Hematopoietic multipotent progenitor cell treated with erythropoietin and hydrocortisone succinate and interleukin-3 and kit ligand, for 15 days (in vitro differentiated cells): ENCODE data around the gene CANT1.
"Not testable (repeated sequence)": the region's sequence is repeated elsewhere in the genome, so short reads cannot be mapped to it uniquely, and the experiment has no call there.

Experiments
- DNase-seq: peaks from one replicate; pipeline ENCODE4 v3.0.0-alpha.2; 2015; ENCODE audit warnings: low spot score

The CANT1 gene

GRCh38 chr17:78977681-78977943 lies 32.0 kb downstream of the CANT1 start:
- no peak for DNase-seq

DNA sequence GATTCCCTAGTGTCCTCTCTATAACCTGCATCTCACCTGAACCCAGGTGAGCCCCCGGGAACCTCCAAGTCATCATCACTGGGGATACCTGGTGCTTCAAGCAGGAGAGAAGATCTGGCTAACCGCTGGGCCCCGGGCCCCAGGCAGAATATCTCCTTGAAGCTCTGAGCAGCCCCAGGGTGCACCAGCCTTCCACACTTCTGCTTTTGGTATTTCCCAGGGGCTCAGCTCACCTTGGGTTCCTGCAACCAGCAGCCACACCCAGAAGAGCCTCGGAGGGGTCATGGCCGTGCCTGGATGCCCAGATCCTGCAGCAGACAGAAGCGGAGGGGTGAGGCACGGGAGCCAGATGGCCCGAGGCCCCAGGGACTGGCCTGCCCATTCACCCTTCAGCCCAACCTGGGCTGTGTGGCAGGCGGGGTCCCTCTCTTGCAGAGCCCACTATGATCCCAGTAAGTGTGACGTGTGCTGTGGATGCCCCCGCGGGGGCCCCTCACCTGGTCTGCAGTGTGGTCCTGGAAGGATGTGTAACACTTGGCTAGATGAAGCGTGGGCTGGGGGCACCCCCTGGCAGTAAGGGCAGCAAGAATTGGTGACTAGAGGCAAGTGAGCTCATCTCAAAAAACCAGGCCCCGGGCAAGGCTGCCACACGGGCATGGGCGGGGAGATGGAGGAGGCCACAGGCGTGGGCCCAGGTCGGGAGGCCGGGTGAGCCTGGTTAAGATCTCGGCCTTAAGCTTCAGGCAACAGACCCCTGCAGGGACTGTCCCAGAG lies 32.5 kb downstream of the CANT1 start:
- DNase-seq = no peak

- DNase-seq = no peak
Measured at GRCh38 chr17:78974635-78975591, 34.7 kb downstream of the CANT1 start.

GRCh38 chr17:78973792-78974520 lies 35.6 kb downstream of the CANT1 start:
- DNase-seq = no peak

GRCh38 chr17:78973196-78973595 lies 36.4 kb downstream of the CANT1 start:
- no peak for DNase-seq

DNA sequence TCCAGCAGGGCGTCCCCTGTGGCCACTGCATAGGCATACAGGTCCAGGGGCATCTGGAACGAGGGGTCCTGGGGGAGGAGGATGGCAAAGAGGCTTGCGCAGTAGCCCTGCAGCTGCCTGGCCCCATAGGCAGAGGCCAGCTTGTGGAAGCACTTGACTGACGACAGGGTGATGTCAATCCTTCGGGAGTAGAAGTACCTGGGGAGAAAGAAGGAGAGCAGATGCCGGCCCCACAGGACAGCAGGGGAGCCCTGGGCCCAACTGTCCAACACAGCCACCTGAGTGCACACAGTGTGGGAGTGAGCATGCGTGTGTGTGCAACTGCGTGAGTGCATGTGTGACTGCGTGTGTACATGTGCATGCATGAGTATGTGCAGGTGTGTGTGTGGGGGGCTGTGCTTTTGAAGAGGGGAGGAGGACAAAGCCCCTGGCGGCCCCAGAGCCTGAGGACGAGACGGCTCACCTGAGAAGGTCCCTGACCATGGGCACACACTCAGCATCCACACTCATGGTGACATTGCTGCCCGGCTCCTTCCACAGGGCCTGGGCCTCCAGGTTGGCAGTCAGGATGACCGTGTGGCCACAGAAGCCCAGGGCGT lies 37.0 kb downstream of the CANT1 start:
- no peak for DNase-seq

- DNase-seq = no peak
Measured at GRCh38 chr17:78971756-78972506, 37.6 kb downstream of the CANT1 start.

DNA sequence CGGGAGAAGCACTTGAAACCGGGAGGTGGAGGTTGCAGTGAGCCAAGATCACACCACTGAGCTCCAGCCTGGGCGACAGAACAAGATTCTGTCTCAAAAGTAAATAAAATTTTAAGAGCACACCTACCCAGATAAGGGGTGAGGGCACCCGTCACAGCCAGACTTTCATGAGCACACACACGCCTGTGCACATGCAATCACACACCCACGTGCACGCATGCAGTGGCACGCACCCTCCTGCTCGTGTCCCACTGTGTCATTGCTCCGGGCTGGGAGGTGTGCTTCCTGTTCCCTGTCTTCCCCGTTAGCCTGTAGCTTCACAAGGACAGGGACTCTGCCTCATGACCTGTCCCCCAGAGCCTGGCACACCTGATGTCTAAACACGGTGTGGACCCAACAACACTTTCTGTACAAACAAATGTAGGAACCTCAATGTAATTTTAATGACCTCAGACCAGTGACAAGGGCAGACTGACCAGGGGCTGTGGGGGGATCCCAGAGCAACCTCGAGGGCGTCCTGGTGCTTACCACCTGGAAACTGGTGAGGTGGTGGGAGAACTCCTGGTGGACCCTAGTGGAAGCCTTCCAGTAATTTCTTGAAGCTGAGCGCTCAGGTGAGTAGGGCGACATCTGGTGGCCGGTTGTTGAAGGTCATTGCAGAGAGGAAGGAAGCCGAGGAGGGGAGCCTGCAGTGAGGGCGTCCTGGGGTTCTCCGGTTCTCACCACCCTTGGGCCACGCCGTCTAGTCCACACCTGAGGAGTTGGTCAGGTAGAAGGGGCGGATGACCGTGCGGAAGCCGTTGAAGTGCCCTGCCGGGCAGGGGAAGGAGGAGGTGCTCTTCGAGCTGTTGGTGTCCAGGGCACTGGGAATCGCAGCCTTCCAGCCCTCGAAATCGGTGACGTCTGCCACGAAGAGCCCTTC lies 38.5 kb downstream of the CANT1 start:
- peak; percentile 70 for DNase-seq

DNA sequence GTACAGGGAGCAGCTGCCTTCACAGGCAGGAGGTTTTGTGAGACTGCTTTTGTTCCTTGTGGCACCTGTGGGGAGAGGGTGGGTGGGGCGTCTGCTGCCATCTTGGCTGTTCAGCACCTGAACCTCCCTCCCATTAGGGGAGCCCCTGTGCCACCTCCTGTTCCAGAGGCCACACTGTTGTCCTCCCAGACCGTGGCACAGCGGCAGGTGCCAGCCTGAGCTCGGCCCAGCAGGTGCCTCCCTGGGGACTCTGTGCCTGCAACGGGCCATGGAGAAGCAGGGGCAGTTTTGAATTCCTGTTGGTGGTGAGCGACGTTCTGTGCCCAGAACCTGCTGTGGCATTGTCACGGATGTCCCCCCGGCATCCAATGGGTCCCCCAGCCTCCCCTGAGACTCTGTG lies 39.7 kb downstream of the CANT1 start:
- no peak for DNase-seq

DNA sequence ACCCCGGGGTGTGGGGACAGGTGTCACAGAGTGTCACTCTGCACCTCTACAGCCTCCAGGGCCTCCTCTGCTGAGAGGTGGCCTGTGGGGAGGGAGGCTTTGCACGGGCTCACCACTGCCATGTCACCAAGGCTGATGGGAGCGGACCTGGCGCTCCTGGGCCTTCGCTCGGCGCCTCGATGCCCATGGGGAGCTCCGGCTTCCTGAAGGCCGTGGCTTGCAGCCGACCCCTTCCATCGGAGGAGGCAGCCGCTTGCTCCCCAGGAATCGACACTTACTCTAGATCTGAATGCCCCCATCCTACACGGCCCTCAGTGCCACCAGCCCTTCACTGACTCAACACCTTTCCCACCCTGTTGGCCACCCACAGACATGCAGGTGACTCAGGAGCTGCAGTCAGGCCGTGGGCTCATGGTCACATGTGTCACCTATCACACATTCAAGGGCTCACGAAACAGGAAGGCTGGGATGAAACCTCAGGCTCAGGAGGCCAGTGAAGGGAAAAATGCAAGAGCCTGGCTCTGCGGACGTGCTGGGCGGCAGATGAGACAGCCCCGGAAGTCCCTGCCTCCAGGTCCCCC lies 41.7 kb downstream of the CANT1 start:
- no peak for DNase-seq

DNA sequence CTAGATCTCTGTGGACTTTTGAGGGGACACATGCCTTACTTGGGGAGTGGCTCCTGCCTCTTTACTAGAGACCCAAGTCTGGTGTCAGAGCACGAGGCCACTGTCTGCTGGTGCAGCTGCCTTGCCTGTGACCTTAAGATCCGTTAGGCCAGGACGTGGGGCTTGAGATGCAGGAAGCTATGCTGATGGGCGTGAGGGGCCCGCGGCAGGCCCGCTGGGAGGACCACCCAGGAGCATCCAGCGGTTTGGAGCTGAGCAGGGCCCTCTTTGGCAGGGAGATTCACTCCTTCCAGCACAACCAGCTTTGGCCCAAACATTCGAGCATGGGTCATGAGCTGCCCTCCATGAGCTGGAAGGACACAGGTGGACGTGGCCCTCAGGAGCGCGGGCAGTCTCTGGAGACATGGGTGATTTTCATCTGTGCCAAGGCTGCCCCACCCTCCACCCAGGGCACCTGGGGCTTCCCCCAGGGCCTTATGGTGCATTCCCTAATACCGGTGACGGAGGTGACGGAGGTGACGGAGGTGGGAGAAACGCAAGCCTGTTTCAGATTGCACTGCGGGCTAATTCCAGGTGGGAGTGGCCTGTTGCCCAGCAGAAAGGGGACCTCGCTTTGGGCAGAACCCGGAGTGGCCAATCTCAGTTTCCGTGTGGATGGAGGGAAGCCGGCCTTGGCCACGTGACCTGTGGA lies 42.5 kb downstream of the CANT1 start:
- no peak for DNase-seq

- no peak for DNase-seq
Measured at GRCh38 chr17:78966123-78966813, 43.3 kb downstream of the CANT1 start.

- no peak for DNase-seq
Measured at GRCh38 chr17:78965491-78965924, 44.1 kb downstream of the CANT1 start.

GRCh38 chr17:78963378-78963777 lies 46.2 kb downstream of the CANT1 start:
- DNase-seq = no peak

- DNase-seq = not testable (repeated sequence)
Measured at GRCh38 chr17:78962984-78963348, 46.6 kb downstream of the CANT1 start.

DNA sequence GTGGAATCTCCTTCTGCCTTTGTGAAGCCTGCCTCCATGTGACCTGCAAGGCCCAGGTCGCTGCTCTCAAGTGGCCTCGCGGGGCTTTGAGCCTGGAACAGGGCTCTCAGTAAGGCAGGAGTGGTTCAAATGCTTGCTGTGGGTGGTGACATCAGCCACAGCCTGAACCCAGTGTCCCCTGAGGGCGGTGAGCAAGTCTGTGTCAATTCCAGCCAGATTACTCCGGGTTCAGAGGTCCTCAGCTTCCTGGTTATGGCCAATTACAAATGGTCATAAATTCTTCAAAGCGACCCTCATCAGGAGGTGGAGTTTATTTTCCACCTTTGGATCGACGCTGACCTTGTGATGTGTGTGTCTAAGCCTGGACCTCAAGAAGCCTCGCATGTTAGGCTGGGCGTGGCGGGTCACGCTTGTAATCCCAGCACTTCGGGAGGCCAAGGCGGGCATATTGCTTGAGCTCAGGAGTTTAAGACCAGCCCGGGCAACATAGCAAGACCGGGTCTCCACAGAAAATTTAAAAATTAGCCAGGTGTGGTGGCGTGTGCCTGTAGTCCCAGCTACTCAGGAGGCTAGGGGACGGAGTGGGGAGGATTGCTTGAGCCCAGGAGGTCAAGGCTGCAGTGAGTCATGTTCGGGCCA lies 47.1 kb downstream of the CANT1 start:
- DNase-seq = no peak

GRCh38 chr17:78961571-78961970 lies 48.0 kb downstream of the CANT1 start:
- no peak for DNase-seq

- DNase-seq = no peak
Measured at GRCh38 chr17:78960928-78961327, 48.6 kb downstream of the CANT1 start.
